MCF 10A (cell line): ENCODE results near the gene KRT38. TPM values are rescaled to one million over a fixed set of nuclear protein-coding genes. Genes with fewer than 3 reads are reported as not detected.

ENCODE experiments used
- BruUV-seq: library from RNA; stranded (reverse); fragments of 400-500 nt; replicated peaks from 2 replicates; lab custom pipeline; 2021; lab: Mats Ljungman, UMichigan
- CTCF ChIA-PET: fragments of 300-600 bp; sonication (Branson Sonifier 250); formaldehyde crosslinking; extraction: SDS; loops from one replicate; lab custom pipeline; 2021; ENCODE audit warnings: antibody characterized with exemption, inconsistent platforms; lab: Yijun Ruan, JAX
- POLR2A ChIA-PET: fragments of 300-600, 350-650 bp; sonication (Branson Sonifier 250); formaldehyde crosslinking; extraction: SDS; loops from one replicate; lab custom pipeline; 2020; ENCODE audit warnings: antibody characterized with exemption, inconsistent platforms; lab: Yijun Ruan, JAX
- DNase-seq: peaks from one replicate; pipeline ENCODE4 v3.0.0-alpha.2; 2018; ENCODE audit not compliant: unreplicated experiment
- H3K27ac Mint-ChIP-seq: one replicate; pipeline ENCODE4 v1.8.0; 2022; ENCODE audit warnings: mild to moderate bottlenecking, low read depth, mixed read lengths; ENCODE audit not compliant: unreplicated experiment
- H3K27me3 Mint-ChIP-seq: one replicate; pipeline ENCODE4 v1.8.0; 2022; ENCODE audit warnings: mixed read lengths; ENCODE audit not compliant: insufficient read depth, unreplicated experiment
- H3K36me3 Mint-ChIP-seq: one replicate; pipeline ENCODE4 v1.8.0; 2022; ENCODE audit warnings: mild to moderate bottlenecking, moderate library complexity, mixed read lengths; ENCODE audit not compliant: insufficient read depth, unreplicated experiment
- H3K4me1 Mint-ChIP-seq: one replicate; pipeline ENCODE4 v1.8.0; 2022; ENCODE audit warnings: mixed read lengths; ENCODE audit not compliant: insufficient read depth, unreplicated experiment
- H3K4me3 Mint-ChIP-seq: one replicate; pipeline ENCODE4 v1.8.0; 2022; ENCODE audit warnings: mild to moderate bottlenecking, moderate library complexity, mixed read lengths; ENCODE audit not compliant: unreplicated experiment
- H3K9me3 Mint-ChIP-seq: one replicate; pipeline ENCODE4 v1.8.0; 2022; ENCODE audit warnings: mixed read lengths; ENCODE audit not compliant: unreplicated experiment
- CTCF ChIP-seq: fragments of 200-600 bp; IDR thresholded peaks from one replicate; pipeline ENCODE4 v1.8.0; 2022; ENCODE audit warnings: antibody characterized with exemption, mild to moderate bottlenecking; ENCODE audit not compliant: unreplicated experiment
- intact Hi-C: fragments of 100-400 bp; cut with micrococcal nuclease; formaldehyde crosslinking; loops from 2 replicates; pipeline ENCODE4 v1.14.1; 2022
- total RNA-seq: library from RNA; stranded (reverse); gene quantifications from 2 replicates; pipeline ENCODE4 v1.2.3, GENCODE V29; 2022

The KRT38 gene
- total RNA-seq, 1 experiment from 2014 or later: not detected

- DNase-seq: no peak
- H3K4me3 Mint-ChIP-seq: no peak overlapping the region
- intact Hi-C loops: no loop called here
- no peaks in the 10 kb centered on the region for H3K9me3 Mint-ChIP-seq
- TF ChIP-seq CTCF: no peak
- ChIA-PET CTCF (interaction anchor here (1.0 kb wide), 1 partner anchor 64 kb away, joined by 3 read pairs; no protein-coding TSS in a partner anchor), POLR2A (interaction anchor here (0.8 kb wide), 1 partner anchor 11 kb away, joined by 4 read pairs; no protein-coding TSS in a partner anchor)
- H3K4me1 Mint-ChIP-seq: peaks cover 24% of the 10 kb centered on the region
- no peaks in the 10 kb centered on the region for H3K36me3 Mint-ChIP-seq
- no TSS peak for BruUV-seq
- H3K27ac Mint-ChIP-seq: no peak overlapping the region
- H3K27me3 Mint-ChIP-seq: no peaks in the 10 kb centered on the region
These were observed 24.9 kb downstream of the KRT38 start for GRCh38 chr17:41415833-41416335.

DNA sequence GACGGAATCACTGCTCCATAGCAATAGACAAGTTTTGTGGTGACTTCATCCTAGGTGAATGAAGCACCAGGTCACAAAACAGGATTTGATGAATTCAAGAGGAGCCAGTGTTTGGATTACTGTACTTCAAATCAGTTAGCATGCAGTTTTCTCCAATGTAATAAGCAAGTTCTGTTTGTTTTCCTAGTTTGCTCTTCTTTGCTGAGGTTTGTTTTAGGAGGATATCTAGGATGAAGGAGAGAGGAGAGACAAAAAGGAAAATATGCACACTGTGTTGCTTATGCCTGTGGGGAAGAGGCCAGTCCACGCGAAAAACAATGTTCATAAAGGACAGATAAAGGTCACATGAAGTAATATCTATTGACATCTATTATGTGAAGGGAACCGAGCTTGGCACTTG, 25.4 kb downstream of the KRT38 start:
- intact Hi-C loops: no loop called here
- H3K9me3 Mint-ChIP-seq: no peaks in the 10 kb centered on the region
- H3K27me3 Mint-ChIP-seq: peaks cover under 1% of the 10 kb centered on the region
- no peaks in the 10 kb centered on the region for H3K36me3 Mint-ChIP-seq
- TF ChIP-seq CTCF: no peak
- no peak overlapping the region for H3K4me3 Mint-ChIP-seq
- no TSS peak for BruUV-seq
- H3K4me1 Mint-ChIP-seq: peaks cover 20% of the 10 kb centered on the region
- no peak overlapping the region for H3K27ac Mint-ChIP-seq
- POLR2A ChIA-PET: no interaction called here
- no peak for DNase-seq
- CTCF ChIA-PET: no interaction called here

- intact Hi-C loops: no loop called here
- ChIA-PET POLR2A (interaction anchor here (1.4 kb wide), 1 partner anchor 10 kb away, joined by 9 read pairs; no protein-coding TSS in a partner anchor), CTCF (interaction anchor here (0.7 to 1.1 kb wide), 3 partner anchors 11 to 254 kb away, joined by 3 read pairs; no protein-coding TSS in a partner anchor)
- H3K36me3 Mint-ChIP-seq: no peaks in the 10 kb centered on the region
- H3K27ac Mint-ChIP-seq: no peak overlapping the region
- TF ChIP-seq CTCF: no peak
- no TSS peak for BruUV-seq
- H3K9me3 Mint-ChIP-seq: no peaks in the 10 kb centered on the region
- DNase-seq: no peak
- peaks cover 15% of the 10 kb centered on the region for H3K27me3 Mint-ChIP-seq
- peaks cover 10% of the 10 kb centered on the region for H3K4me1 Mint-ChIP-seq
- H3K4me3 Mint-ChIP-seq: no peak overlapping the region
These were observed 26.8 kb downstream of the KRT38 start for GRCh38 chr17:41413982-41414381.

GRCh38 chr17:41413353-41413957, 27.3 kb downstream of the KRT38 start:
- no peak for DNase-seq
- no peak for TF ChIP-seq CTCF
- H3K27ac Mint-ChIP-seq: no peak overlapping the region
- peaks cover 20% of the 10 kb centered on the region for H3K27me3 Mint-ChIP-seq
- H3K36me3 Mint-ChIP-seq: no peaks in the 10 kb centered on the region
- no peak overlapping the region for H3K4me3 Mint-ChIP-seq
- ChIA-PET POLR2A (interaction anchor here (1.4 kb wide), 1 partner anchor 9 kb away, joined by 9 read pairs; no protein-coding TSS in a partner anchor), CTCF (interaction anchor here (0.7 to 1.1 kb wide), 3 partner anchors 10 to 254 kb away, joined by 3 read pairs; no protein-coding TSS in a partner anchor)
- peaks cover 10% of the 10 kb centered on the region for H3K4me1 Mint-ChIP-seq
- no TSS peak for BruUV-seq
- intact Hi-C loops: no loop called here
- no peaks in the 10 kb centered on the region for H3K9me3 Mint-ChIP-seq
